Calu3 (cell line): ENCODE results near the gene NUDT6. TPM values are rescaled to one million over a fixed set of nuclear protein-coding genes. Genes with fewer than 3 reads are reported as not detected.
"Not testable (repeated sequence)": the region's sequence is repeated elsewhere in the genome, so short reads cannot be mapped to it uniquely, and the experiment has no call there.

Experiments used
- BruUV-seq: library from RNA; stranded (reverse); fragments of 400-500 nt; replicated peaks from 2 replicates; lab custom pipeline; 2021; lab: Mats Ljungman, UMichigan
- CTCF ChIA-PET: fragments of 300-600 bp; sonication (Branson Sonifier 250); formaldehyde crosslinking; loops from one replicate; lab custom pipeline; 2022; ENCODE audit warnings: antibody characterized with exemption; lab: Charles Lee
- DNase-seq: peaks from one replicate; pipeline ENCODE4 v3.0.0; 2022
- H3K27ac Mint-ChIP-seq: one replicate; pipeline ENCODE4 v1.8.0; 2022; ENCODE audit warnings: mixed read lengths; ENCODE audit not compliant: unreplicated experiment
- H3K27me3 Mint-ChIP-seq: one replicate; pipeline ENCODE4 v1.8.0; 2022; ENCODE audit warnings: mixed read lengths; ENCODE audit not compliant: unreplicated experiment
- H3K36me3 Mint-ChIP-seq: one replicate; pipeline ENCODE4 v1.8.0; 2022; ENCODE audit warnings: mild to moderate bottlenecking, moderate library complexity, mixed read lengths; ENCODE audit not compliant: insufficient read depth, unreplicated experiment
- H3K4me1 Mint-ChIP-seq: one replicate; pipeline ENCODE4 v1.8.0; 2022; ENCODE audit warnings: mild to moderate bottlenecking, low read depth, mixed read lengths; ENCODE audit not compliant: unreplicated experiment
- H3K4me3 Mint-ChIP-seq: one replicate; pipeline ENCODE4 v1.8.0; 2022; ENCODE audit warnings: mild to moderate bottlenecking, low read depth, moderate library complexity, mixed read lengths; ENCODE audit not compliant: unreplicated experiment
- H3K9me3 Mint-ChIP-seq: one replicate; pipeline ENCODE4 v1.8.0; 2022; ENCODE audit warnings: low read depth, mixed read lengths; ENCODE audit not compliant: unreplicated experiment
- CTCF ChIP-seq: fragments of 200-600 bp; IDR thresholded peaks from one replicate; pipeline ENCODE4 v1.8.0; 2022; ENCODE audit warnings: antibody characterized with exemption; ENCODE audit not compliant: unreplicated experiment
- intact Hi-C: fragments of 100-400 bp; cut with micrococcal nuclease; formaldehyde crosslinking; loops from one replicate; pipeline ENCODE4 v1.10.0; 2022; ENCODE audit not compliant: unreplicated experiment
- total RNA-seq: library from RNA; stranded (reverse); gene quantifications from 2 replicates; pipeline ENCODE4 v1.2.3, GENCODE V29; 2022

NUDT6 gene
- total RNA-seq, 1 experiment from 2014 or later = 5.4 TPM

- Mint-ChIP-seq H3K9me3 (peaks cover 5% of the 10 kb centered on the region), H3K4me3 (peak overlapping the region; percentile 46), H3K36me3 (peaks cover 5% of the 10 kb centered on the region), H3K4me1 (no peaks in the 10 kb centered on the region), H3K27ac (no peak overlapping the region), H3K27me3 (no peaks in the 10 kb centered on the region)
- intact Hi-C loops = no loop called here
- BruUV-seq = no TSS peak
- no peak for DNase-seq
- CTCF ChIA-PET = no interaction called here
- TF ChIP-seq CTCF = no peak
Measured at GRCh38 chr4:122946142-122946541, 23.7 kb upstream of the NUDT6 start.

DNA sequence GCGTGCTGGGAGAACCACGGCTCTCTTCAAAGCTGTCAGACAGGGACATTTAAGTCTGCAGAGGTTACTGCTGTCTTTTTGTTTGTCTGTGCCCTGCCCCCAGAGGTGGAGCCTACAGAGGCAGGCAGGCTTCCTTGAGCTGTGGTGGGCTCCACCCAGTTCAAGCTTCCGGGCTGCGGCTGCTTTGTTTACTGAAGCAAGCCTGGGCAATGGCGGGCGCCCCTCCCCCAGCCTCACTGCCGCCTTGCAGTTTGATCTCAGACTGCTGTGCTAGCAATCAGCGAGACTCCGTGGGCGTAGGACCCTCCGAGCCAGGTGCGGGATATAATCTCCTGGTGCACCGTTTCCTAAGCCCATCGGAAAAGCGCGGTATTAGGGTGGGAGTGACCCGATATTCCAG, 22.7 kb upstream of the NUDT6 start:
- H3K9me3 Mint-ChIP-seq, H3K27ac Mint-ChIP-seq, BruUV-seq, CTCF ChIA-PET, H3K27me3 Mint-ChIP-seq, intact Hi-C loops, H3K4me1 Mint-ChIP-seq, H3K36me3 Mint-ChIP-seq: not testable (repeated sequence)
- H3K4me3 Mint-ChIP-seq = peak overlapping the region; percentile 46
- peak; percentile 26 for DNase-seq

DNA sequence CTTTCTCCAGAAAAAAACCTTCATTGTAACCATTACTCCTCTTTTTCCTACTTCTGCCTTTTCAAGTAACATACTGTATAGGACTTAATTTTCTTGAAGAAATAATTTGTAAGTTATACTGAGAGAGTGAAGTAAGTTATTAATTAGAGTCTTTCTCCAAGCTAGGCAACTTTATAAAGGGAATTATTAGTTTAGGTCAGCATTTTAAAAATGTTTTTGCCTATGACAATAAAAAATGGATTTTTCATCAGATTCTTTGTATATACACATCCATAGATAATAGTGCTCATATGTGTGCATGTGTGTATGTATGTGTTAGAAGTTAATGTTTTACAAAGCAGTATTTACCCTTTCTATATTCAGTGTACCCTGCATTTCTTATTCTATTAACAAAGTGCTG, 10.4 kb upstream of the NUDT6 start:
- Mint-ChIP-seq H3K27me3 (no peaks in the 10 kb centered on the region), H3K36me3 (no peaks in the 10 kb centered on the region), H3K27ac (no peak overlapping the region), H3K4me1 (no peaks in the 10 kb centered on the region), H3K4me3 (no peak overlapping the region), H3K9me3 (no peaks in the 10 kb centered on the region)
- no TSS peak for BruUV-seq
- CTCF ChIA-PET = interaction anchor here (1.1 kb wide), 1 partner anchor 215 kb away, joined by 3 read pairs; no protein-coding TSS in a partner anchor
- DNase-seq = no peak
- no peak for TF ChIP-seq CTCF
- intact Hi-C loops = no loop called here

DNA sequence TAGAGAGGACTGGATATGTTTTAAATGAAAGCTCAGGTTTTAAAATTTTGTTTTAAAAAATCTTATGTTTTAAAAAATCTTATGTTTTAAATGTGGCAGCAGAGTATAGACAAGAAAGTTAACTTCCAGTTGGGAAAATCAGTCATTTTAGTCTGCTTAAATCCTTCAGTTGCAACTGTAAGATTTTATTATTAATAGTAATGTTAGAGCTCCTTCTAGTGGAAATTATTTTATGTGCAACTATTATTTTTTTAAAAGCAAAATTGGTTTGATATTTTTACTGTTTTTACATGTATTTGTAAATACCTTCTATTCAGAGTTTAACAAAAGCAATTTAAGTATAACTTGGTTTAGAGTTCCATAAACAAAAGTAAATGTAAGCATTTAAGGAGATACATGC, 8.5 kb upstream of the NUDT6 start:
- DNase-seq = no peak
- no TSS peak for BruUV-seq
- no peaks in the 10 kb centered on the region for H3K4me1 Mint-ChIP-seq
- no peak overlapping the region for H3K4me3 Mint-ChIP-seq
- intact Hi-C loops = loop anchor here (1.0 kb wide), 1 partner anchor 329 kb away; no protein-coding TSS in a partner anchor
- CTCF ChIA-PET = interaction anchor here (1.3 kb wide), 1 partner anchor 198 kb away, joined by 3 read pairs; the partner anchor contains the start of gene BBS12
- H3K27me3 Mint-ChIP-seq = no peaks in the 10 kb centered on the region
- H3K27ac Mint-ChIP-seq = no peak overlapping the region
- no peak for TF ChIP-seq CTCF
- no peaks in the 10 kb centered on the region for H3K9me3 Mint-ChIP-seq
- H3K36me3 Mint-ChIP-seq = no peaks in the 10 kb centered on the region

- BruUV-seq = no TSS peak
- CTCF ChIA-PET = no interaction called here
- no peak for TF ChIP-seq CTCF
- no peak for DNase-seq
- Mint-ChIP-seq H3K9me3 (no peaks in the 10 kb centered on the region), H3K27ac (no peak overlapping the region), H3K36me3 (no peaks in the 10 kb centered on the region), H3K4me3 (no peak overlapping the region), H3K4me1 (no peaks in the 10 kb centered on the region), H3K27me3 (no peaks in the 10 kb centered on the region)
- intact Hi-C loops = no loop called here
Measured at GRCh38 chr4:122928930-122929329, 6.5 kb upstream of the NUDT6 start.
